Measurements from ENCODE around the gene SCPEP1.

DNA sequence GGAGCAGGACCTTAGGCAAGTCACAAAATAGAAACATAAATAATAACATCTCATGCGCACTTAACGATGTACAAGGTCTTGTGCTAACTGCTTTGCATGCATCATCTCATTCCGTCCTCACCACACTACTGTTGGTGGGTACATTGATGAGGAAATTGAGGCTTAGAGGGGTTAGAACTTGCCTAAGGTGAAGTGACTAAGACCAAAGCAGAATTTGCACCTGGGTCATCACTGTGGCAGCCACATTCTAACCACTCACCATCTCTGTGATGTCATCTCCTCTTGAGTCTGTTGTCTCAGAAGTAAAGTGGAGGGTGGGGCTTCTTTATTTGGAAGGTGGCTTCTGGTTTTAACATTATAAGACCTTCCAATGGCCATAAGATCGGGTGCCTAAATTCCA, 43.7 kb upstream of the SCPEP1 start:
- TF ChIP-seq PAX5 (IDR thresholded peaks at IDR 0.05; ENCODE audit: borderline replicate concordance, low read depth, low read length) = no peak
- TF ChIP-seq, protein P1, sequence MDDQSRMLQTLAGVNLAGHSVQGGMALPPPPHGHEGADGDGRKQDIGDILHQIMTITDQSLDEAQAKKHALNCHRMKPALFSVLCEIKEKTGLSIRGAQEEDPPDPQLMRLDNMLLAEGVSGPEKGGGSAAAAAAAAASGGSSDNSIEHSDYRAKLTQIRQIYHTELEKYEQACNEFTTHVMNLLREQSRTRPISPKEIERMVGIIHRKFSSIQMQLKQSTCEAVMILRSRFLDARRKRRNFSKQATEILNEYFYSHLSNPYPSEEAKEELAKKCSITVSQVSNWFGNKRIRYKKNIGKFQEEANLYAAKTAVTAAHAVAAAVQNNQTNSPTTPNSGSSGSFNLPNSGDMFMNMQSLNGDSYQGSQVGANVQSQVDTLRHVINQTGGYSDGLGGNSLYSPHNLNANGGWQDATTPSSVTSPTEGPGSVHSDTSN (IDR thresholded peaks at IDR 0.05; ENCODE audit: insufficient replicate concordance, low read depth, low read length) = no peak
- TF ChIP-seq TCF7 (IDR thresholded peaks at IDR 0.05; ENCODE audit: borderline replicate concordance) = no peak
- TF ChIP-seq, protein P2, sequence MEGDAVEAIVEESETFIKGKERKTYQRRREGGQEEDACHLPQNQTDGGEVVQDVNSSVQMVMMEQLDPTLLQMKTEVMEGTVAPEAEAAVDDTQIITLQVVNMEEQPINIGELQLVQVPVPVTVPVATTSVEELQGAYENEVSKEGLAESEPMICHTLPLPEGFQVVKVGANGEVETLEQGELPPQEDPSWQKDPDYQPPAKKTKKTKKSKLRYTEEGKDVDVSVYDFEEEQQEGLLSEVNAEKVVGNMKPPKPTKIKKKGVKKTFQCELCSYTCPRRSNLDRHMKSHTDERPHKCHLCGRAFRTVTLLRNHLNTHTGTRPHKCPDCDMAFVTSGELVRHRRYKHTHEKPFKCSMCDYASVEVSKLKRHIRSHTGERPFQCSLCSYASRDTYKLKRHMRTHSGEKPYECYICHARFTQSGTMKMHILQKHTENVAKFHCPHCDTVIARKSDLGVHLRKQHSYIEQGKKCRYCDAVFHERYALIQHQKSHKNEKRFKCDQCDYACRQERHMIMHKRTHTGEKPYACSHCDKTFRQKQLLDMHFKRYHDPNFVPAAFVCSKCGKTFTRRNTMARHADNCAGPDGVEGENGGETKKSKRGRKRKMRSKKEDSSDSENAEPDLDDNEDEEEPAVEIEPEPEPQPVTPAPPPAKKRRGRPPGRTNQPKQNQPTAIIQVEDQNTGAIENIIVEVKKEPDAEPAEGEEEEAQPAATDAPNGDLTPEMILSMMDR (IDR thresholded peaks at IDR 0.05 in 2 of 3, conservative IDR thresholded peaks at IDR 0.05 in 1 of 3; ENCODE audit: control insufficient read depth in 2 of 3, extremely low read depth in 1 of 3, insufficient read depth in 1 of 3, low read depth in 3 of 3, low read length in 3 of 3) = no peak
- no peak for TF ChIP-seq SP1 (IDR thresholded peaks at IDR 0.05; ENCODE audit: low read depth, low read length)
- TF ChIP-seq, protein P3, sequence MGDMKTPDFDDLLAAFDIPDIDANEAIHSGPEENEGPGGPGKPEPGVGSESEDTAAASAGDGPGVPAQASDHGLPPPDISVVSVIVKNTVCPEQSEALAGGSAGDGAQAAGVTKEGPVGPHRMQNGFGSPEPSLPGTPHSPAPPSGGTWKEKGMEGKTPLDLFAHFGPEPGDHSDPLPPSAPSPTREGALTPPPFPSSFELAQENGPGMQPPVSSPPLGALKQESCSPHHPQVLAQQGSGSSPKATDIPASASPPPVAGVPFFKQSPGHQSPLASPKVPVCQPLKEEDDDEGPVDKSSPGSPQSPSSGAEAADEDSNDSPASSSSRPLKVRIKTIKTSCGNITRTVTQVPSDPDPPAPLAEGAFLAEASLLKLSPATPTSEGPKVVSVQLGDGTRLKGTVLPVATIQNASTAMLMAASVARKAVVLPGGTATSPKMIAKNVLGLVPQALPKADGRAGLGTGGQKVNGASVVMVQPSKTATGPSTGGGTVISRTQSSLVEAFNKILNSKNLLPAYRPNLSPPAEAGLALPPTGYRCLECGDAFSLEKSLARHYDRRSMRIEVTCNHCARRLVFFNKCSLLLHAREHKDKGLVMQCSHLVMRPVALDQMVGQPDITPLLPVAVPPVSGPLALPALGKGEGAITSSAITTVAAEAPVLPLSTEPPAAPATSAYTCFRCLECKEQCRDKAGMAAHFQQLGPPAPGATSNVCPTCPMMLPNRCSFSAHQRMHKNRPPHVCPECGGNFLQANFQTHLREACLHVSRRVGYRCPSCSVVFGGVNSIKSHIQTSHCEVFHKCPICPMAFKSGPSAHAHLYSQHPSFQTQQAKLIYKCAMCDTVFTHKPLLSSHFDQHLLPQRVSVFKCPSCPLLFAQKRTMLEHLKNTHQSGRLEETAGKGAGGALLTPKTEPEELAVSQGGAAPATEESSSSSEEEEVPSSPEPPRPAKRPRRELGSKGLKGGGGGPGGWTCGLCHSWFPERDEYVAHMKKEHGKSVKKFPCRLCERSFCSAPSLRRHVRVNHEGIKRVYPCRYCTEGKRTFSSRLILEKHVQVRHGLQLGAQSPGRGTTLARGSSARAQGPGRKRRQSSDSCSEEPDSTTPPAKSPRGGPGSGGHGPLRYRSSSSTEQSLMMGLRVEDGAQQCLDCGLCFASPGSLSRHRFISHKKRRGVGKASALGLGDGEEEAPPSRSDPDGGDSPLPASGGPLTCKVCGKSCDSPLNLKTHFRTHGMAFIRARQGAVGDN (IDR thresholded peaks at IDR 0.05) = no peak
- TF ChIP-seq SIN3A (IDR thresholded peaks at IDR 0.05; ENCODE audit: low read depth, low read length) = no peak
- TF ChIP-seq ZZZ3 (IDR thresholded peaks at IDR 0.05; ENCODE audit: control insufficient read depth, insufficient read length, low read depth) = no peak
- no peak for TF ChIP-seq YY1 (IDR thresholded peaks at IDR 0.05; ENCODE audit: low read depth, low read length)
- no peak for TF ChIP-seq LARP7 (IDR thresholded peaks at IDR 0.05)
